HUES64 (cell line): ENCODE measurements around the gene NLRP3.

ENCODE experiments used
- H3K27ac ChIP-seq: 2 replicates; pipeline ENCODE4 v1.7.0; 2013; ENCODE audit warnings: low read depth, low read length, inconsistent platforms
- H3K27me3 ChIP-seq: 2 replicates; pipeline ENCODE4 v1.6.1; 2013; ENCODE audit warnings: mild to moderate bottlenecking, low read length; ENCODE audit not compliant: insufficient read depth
- H3K36me3 ChIP-seq: 2 replicates; pipeline ENCODE4 v1.6.1; 2013; ENCODE audit warnings: mild to moderate bottlenecking, low read length; ENCODE audit not compliant: insufficient read depth
- H3K4me1 ChIP-seq: 2 replicates; pipeline ENCODE4 v1.6.1; 2013; ENCODE audit warnings: mild to moderate bottlenecking, low read length, moderate library complexity; ENCODE audit not compliant: insufficient read depth
- H3K4me3 ChIP-seq: 2 replicates; pipeline ENCODE4 v1.5.1; 2013; ENCODE audit warnings: mild to moderate bottlenecking, low read length, moderate library complexity
- H3K9ac ChIP-seq: 2 replicates; pipeline ENCODE4 v1.6.1; 2013; ENCODE audit warnings: mild to moderate bottlenecking, low read depth, low read length
- H3K9me3 ChIP-seq: 2 replicates; pipeline ENCODE4 v1.6.1; 2013; ENCODE audit warnings: low read depth, low read length; ENCODE audit not compliant: insufficient read depth
- WGBS: fragments of 150-250, 120-280 bp; methylation state at CpG from one replicate; pipeline ENCODE4 v1.1.7; 2013; ENCODE audit warnings: missing lambda C conversion rate; 5-methylcytosine and 5-hydroxymethylcytosine counted together

Gene NLRP3

DNA sequence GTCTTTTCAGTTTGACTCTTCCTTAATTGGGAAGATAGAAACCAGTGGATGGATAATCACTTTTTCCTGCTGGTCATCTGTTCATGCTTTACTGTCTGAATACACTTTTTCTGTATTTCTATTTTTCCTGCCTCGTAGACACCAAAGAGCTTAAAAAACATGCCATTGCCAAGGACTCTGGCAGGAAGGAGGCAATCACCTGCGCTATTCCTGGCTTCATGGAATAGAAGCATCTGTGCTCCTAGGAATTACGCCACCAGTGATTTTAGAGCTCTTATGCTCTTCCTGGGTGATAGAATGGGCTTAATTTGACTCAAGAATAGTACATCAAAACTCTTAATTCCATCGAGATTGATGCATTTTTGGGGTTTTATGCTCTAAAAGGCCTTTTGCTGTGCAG lies 26.2 kb downstream of the NLRP3 start:
- Histone ChIP-seq H3K4me1 (peaks cover 8% of the 10 kb centered on the region), H3K27ac (0 out of 2 replicates have a peak overlapping the region, but pooled peaks have one; percentile 31), H3K4me3 (no peak overlapping the region), H3K9ac (no peak overlapping the region), H3K27me3 (no peaks in the 10 kb centered on the region), H3K9me3 (no peaks in the 10 kb centered on the region), H3K36me3 (no peaks in the 10 kb centered on the region)
- WGBS = 71% methylated on average over 4 of the region's 4 CpGs

DNA sequence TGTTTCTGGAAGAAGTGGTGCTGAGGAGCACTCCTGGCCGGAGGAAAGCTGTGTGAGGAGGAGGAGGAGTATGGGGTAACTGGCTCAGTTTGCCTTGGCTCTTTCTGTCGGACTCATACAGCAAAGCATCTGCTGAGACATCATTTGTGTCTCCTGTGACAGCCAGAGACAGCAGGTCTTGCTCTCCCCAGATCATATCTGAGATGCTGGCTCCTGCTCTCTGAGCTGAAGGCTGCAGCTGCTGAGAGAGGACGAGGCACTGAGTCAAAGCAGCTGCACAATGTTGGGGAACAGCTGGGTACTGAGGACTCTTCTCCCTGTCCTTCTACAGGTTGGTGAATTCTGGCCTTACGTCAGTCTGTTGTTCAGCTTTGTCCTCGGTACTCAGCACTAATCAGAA lies 27.7 kb downstream of the NLRP3 start:
- Histone ChIP-seq H3K9ac (no peak overlapping the region), H3K4me1 (peaks cover 8% of the 10 kb centered on the region), H3K36me3 (no peaks in the 10 kb centered on the region), H3K9me3 (no peaks in the 10 kb centered on the region), H3K4me3 (no peak overlapping the region), H3K27me3 (no peaks in the 10 kb centered on the region), H3K27ac (no peak overlapping the region)
- 83% methylated on average over 5 of the region's 5 CpGs for WGBS

DNA sequence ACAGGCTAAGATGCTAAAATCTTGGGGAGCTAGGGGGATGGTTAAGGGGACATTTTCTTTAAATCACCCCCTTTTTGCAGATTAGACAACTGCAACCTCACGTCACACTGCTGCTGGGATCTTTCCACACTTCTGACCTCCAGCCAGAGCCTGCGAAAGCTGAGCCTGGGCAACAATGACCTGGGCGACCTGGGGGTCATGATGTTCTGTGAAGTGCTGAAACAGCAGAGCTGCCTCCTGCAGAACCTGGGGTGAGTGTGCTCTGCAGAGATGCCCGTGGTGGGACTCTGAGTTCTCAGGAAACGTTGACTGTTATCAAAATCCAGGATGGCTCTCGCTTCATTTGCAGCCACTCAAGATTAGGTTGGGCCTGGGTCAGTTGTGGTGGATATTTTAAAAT lies 28.6 kb downstream of the NLRP3 start:
- no peaks in the 10 kb centered on the region for H3K36me3 ChIP-seq
- peaks cover 8% of the 10 kb centered on the region for H3K4me1 ChIP-seq
- H3K9me3 ChIP-seq = no peaks in the 10 kb centered on the region
- H3K27me3 ChIP-seq = no peaks in the 10 kb centered on the region
- no peak overlapping the region for H3K9ac ChIP-seq
- no peak overlapping the region for H3K4me3 ChIP-seq
- 89% methylated on average over 6 of the region's 6 CpGs for WGBS
- H3K27ac ChIP-seq = no peak overlapping the region

DNA sequence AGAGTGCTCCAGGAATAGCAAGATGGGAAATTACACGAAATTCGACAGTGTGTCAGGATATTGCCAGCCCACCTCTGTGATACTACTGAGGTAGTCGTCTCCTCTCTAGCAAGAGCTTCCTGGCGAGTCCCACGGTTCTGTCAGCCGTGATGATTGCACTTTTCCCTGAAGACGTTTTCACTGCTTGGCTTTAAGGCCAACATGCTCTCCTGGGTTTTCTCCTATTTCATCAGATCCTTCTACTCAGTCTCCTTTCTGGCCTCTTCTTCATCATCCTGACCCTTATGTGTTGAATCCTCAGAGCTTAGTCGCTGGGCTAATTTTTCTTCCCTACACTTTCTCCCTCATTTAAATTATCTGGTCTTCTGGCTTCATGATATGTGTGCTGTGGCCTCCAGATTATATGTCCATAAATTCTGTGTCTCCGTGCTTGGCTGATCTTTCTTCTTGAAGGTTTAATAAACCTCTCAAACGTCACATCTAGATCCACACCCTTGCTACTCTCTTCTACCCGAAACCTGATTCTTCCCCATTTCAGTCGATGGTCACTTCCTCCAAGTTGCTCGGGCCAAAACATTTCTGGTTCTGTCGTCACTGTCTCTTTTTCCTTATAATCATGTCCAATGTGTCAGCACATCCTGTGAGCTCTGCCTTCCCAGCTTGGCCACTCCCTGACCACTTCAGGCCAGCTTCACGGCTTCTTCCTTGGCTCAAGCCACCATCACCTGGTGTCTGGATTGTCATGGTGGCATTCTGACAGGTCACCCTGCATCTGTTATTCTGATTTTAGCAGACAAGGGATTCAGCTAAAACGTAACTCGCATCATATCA lies 29.8 kb downstream of the NLRP3 start:
- Histone ChIP-seq H3K27ac (no peak overlapping the region), H3K4me3 (no peak overlapping the region), H3K9me3 (no peaks in the 10 kb centered on the region), H3K27me3 (no peaks in the 10 kb centered on the region), H3K4me1 (peaks cover 8% of the 10 kb centered on the region), H3K9ac (no peak overlapping the region), H3K36me3 (no peaks in the 10 kb centered on the region)
- WGBS = 86% methylated on average over 17 of the region's 17 CpGs

DNA sequence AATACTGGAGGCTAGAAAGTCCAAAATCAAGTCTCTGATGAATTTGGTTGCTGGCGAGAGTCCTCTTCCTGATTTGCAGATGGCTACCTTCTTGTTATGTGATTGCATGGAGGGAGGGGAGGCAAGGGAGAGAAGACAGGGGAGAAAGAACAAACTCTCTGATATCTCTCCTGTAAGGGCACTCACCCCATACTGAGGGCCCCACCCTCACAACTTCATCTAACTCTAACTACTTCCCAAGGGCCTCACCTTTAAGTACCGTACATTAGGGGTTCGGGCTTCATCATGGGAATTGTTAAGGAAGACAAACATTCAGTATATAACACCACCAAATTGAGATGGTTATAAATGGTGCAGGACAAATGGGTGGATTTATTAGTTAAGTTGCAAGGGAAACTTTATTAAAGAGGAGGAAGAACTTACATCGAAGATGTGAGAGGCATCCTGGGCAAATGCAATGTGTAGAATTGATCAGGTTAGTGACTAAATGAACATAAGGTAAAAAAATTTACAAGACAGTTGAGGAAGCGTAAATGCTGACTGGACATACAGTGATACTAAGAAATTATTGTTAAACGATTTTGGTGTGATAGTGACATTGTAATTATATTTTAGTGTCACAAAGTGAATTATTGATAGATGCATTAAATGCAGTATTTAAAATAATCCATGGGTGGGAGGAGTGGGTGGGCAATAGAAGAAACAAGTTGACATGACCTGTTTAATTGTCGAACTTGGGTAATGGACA lies 31.4 kb downstream of the NLRP3 start:
- H3K27ac ChIP-seq = no peak overlapping the region
- H3K9me3 ChIP-seq = no peaks in the 10 kb centered on the region
- 93% methylated on average over 6 of the region's 7 CpGs for WGBS
- peak overlapping the region; percentile 45 for H3K4me3 ChIP-seq
- H3K36me3 ChIP-seq = no peaks in the 10 kb centered on the region
- peaks cover under 1% of the 10 kb centered on the region; the same call in 1 of the 2 replicates for H3K4me1 ChIP-seq
- H3K27me3 ChIP-seq = no peaks in the 10 kb centered on the region
- H3K9ac ChIP-seq = no peak overlapping the region

DNA sequence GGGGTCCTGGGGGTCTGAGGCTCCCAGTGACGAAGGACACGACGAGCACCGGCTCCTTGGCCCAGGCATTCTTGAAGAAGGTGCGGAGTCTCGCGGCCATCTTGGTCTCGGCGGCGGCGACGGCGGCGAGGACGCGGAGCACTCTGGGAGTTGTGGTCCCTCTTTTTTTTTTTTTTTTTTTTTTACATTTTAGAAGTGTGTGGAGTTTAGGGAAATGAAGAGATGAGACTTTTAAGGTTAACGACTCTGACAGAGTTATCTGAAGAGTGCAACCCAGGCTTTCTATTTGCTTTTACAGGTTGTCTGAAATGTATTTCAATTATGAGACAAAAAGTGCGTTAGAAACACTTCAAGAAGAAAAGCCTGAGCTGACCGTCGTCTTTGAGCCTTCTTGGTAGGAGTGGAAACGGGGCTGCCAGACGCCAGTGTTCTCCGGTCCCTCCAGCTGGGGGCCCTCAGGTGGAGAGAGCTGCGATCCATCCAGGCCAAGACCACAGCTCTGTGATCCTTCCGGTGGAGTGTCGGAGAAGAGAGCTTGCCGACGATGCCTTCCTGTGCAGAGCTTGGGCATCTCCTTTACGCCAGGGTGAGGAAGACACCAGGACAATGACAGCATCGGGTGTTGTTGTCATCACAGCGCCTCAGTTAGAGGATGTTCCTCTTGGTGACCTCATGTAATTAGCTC lies 32.3 kb downstream of the NLRP3 start:
- Histone ChIP-seq H3K27ac (0 out of 2 replicates have a peak overlapping the region, but pooled peaks have one; percentile 39), H3K36me3 (no peaks in the 10 kb centered on the region), H3K4me1 (no peaks in the 10 kb centered on the region), H3K9me3 (no peaks in the 10 kb centered on the region), H3K4me3 (peak overlapping the region; percentile 45), H3K27me3 (no peaks in the 10 kb centered on the region), H3K9ac (peak overlapping the region; percentile 53)
- 21% methylated on average over 31 of the region's 31 CpGs for WGBS

DNA sequence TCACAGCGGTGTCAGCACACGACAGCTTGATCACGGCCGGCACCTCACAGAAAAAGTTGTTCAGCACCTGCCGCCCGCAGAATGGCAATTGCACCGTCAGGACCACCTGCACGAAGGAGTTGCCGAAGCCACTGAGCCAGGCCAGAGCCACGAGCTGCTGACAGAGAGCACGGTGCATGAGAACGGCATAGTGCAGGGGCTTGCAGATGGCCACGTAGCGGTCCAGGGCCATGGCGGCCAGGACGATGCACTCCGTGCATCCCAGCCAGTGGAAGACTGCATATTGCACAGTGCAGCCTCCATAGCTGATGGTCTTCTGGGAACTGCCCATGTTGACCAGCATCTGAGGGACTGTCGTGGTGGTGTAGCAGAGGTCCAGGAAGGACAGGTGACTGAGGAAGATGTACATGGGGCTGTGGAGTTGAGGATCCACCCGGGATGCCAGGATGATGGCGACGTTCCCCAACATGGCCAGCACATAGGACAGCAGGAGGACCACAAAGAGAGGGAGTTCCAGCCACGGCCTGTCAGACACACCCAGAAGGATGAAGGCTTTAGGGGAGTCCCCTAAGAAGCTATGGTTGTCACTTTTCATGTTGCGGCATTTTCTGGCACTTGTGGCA lies 35.5 kb downstream of the NLRP3 start:
- 95% methylated on average over 23 of the region's 23 CpGs for WGBS
- Histone ChIP-seq H3K27me3 (no peaks in the 10 kb centered on the region), H3K9ac (no peak overlapping the region)

DNA sequence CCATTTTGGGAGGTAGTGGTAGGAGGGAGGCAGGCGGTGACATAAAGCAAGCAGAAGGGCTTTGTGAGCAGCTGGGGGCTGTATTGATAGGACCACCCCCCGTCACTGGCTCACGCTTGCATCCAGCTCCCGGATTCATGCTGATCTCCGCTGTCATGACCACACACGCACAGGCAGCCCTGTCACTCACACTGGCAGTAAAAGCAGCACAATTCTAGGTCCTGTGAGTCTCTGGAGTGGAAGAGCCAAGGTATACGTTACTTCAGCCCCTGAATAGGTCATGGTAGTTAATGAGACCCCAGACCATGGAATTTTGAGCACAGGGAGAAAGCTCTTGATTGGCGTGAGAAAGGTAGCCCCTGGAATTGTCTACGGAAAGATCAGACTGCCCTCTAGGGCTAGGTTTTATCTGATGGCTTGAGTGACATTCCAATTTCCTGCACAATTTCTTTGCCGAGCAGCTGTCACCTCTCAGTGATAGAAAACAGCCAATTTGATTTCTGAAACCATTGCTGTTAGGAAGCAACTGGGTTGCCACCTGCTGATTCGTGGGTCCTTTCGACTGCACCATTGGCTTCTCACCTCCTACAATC lies 36.6 kb downstream of the NLRP3 start:
- Histone ChIP-seq H3K36me3 (no peaks in the 10 kb centered on the region), H3K4me1 (no peaks in the 10 kb centered on the region), H3K27ac (no peak overlapping the region), H3K27me3 (no peaks in the 10 kb centered on the region), H3K9ac (no peak overlapping the region), H3K4me3 (no peak overlapping the region), H3K9me3 (no peaks in the 10 kb centered on the region)
- WGBS = 85% methylated on average over 12 of the region's 12 CpGs

More for the DNA sequence above, 35.5 kb downstream of the NLRP3 start:
- no peak overlapping the region for H3K27ac ChIP-seq
- no peaks in the 10 kb centered on the region for H3K9me3 ChIP-seq
- H3K4me3 ChIP-seq = no peak overlapping the region
- no peaks in the 10 kb centered on the region for H3K4me1 ChIP-seq
- no peaks in the 10 kb centered on the region for H3K36me3 ChIP-seq

DNA sequence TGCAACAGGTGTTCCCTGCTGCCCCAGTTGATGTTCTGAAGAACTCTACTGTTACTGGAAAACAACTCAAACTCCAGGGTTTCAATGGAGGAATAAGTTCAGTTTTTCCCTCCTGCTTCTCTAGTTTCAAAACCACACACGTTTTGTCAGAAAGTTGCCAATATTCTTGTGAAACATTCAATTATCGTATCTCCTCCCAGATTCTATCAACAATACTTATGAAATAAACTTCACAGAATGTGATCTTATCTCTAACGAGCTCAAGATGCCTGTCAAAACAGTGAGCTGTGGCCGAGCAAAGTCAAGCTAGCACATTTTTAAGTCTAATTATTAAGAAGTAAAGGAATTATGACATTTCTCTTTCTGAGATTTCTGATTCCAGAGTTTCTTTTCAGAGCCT lies 37.3 kb downstream of the NLRP3 start:
- Histone ChIP-seq H3K9ac (no peak overlapping the region), H3K9me3 (no peaks in the 10 kb centered on the region), H3K4me1 (no peaks in the 10 kb centered on the region), H3K36me3 (no peaks in the 10 kb centered on the region), H3K27ac (no peak overlapping the region), H3K4me3 (no peak overlapping the region), H3K27me3 (no peaks in the 10 kb centered on the region)
- WGBS = 40% methylated on average over 4 of the region's 4 CpGs

DNA sequence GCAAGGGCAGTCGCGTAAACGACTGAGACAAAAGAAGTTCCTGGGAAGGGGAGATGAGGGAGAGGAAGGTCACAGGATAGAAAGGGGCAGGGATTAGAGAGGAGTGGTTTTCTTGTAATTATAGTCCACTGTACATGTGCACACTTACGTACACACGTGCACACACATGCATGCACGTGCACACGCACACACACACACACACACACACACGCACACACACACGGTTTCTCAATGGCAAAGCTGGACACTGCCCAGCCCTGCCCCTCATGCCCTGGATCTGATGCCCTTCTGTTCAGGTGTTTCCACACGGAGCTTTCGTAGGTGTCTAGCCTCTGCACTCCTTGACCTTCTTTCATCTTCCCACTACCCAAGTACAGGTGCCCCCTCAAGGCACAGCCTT lies 38.0 kb downstream of the NLRP3 start:
- H3K4me1 ChIP-seq = no peaks in the 10 kb centered on the region
- H3K9me3 ChIP-seq = no peaks in the 10 kb centered on the region
- H3K36me3 ChIP-seq = no peaks in the 10 kb centered on the region
- no peak overlapping the region for H3K4me3 ChIP-seq
- H3K27ac ChIP-seq = no peak overlapping the region
- H3K27me3 ChIP-seq = no peaks in the 10 kb centered on the region
- no peak overlapping the region for H3K9ac ChIP-seq
- 89% methylated on average over 11 of the region's 11 CpGs for WGBS
